ENCODE measurements around the gene ASCL5. TPM values are rescaled to one million over a fixed set of nuclear protein-coding genes. Genes with fewer than 3 reads are reported as not detected.

ASCL5 gene
- total and polyA plus RNA-seq, 2 experiments from 2014 or later: not detected

DNA sequence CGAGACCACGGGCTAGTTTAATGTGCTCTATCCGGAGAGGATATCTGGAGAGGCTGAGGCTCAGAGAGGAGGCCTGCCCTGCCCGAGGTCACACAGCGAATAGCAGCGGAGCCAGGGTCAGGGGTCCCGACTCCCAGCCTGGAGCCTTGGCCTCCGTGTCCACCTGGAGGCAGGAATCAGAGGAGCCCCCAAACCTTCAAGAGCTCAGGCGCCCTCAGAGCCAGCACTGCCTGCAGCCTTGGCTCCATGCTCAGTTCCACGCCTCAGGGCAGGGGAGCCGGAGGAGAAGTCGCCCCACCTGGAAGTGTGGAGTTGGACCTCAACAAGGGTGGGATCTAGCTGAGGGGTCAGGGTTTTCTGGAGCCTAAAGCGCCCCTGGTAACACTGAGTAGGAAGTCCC is 2.0 kb upstream of the ASCL5 start:
- no peaks in the 10 kb centered on the region for H4K20me1 ChIP-seq (ENCODE audit: insufficient read depth, poor library complexity, severe bottlenecking)
- H2AFZ ChIP-seq: no peak overlapping the region
- no peak overlapping the region for H3K4me2 ChIP-seq
- no peaks in the 10 kb centered on the region for H3K36me3 ChIP-seq (replicated peaks; ENCODE audit: insufficient read depth, low read depth)
- H3K27ac ChIP-seq: no peak overlapping the region
- H3K27me3 ChIP-seq: no peaks in the 10 kb centered on the region
- WGBS (ENCODE audit: low lambda C conversion rate, missing lambda C conversion rate): 96% methylated on average over 13 of the region's 13 CpGs
- no peaks in the 10 kb centered on the region for H3K4me1 ChIP-seq (ENCODE audit: insufficient read depth)
- no peak for TF ChIP-seq EZH2 (IDR thresholded peaks at IDR 0.05; ENCODE audit: borderline replicate concordance)
- TF ChIP-seq, protein P1, sequence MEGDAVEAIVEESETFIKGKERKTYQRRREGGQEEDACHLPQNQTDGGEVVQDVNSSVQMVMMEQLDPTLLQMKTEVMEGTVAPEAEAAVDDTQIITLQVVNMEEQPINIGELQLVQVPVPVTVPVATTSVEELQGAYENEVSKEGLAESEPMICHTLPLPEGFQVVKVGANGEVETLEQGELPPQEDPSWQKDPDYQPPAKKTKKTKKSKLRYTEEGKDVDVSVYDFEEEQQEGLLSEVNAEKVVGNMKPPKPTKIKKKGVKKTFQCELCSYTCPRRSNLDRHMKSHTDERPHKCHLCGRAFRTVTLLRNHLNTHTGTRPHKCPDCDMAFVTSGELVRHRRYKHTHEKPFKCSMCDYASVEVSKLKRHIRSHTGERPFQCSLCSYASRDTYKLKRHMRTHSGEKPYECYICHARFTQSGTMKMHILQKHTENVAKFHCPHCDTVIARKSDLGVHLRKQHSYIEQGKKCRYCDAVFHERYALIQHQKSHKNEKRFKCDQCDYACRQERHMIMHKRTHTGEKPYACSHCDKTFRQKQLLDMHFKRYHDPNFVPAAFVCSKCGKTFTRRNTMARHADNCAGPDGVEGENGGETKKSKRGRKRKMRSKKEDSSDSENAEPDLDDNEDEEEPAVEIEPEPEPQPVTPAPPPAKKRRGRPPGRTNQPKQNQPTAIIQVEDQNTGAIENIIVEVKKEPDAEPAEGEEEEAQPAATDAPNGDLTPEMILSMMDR (IDR thresholded peaks at IDR 0.05; ENCODE audit: poor library complexity): no peak
- TF ChIP-seq EZH2phosphoT487 (IDR thresholded peaks at IDR 0.05; ENCODE audit: low read depth, severe bottlenecking, unreplicated experiment): no peak
- H3K79me2 ChIP-seq: no peaks in the 10 kb centered on the region
- no peak for DNase-seq (ENCODE audit: low spot score)
- no peaks in the 10 kb centered on the region for H3K9me3 ChIP-seq (ENCODE audit: low read depth)
- H3K4me3 ChIP-seq: no peak overlapping the region
- H3K9me2 ChIP-seq (replicated peaks; ENCODE audit: insufficient read depth): no peaks in the 10 kb centered on the region

DNA sequence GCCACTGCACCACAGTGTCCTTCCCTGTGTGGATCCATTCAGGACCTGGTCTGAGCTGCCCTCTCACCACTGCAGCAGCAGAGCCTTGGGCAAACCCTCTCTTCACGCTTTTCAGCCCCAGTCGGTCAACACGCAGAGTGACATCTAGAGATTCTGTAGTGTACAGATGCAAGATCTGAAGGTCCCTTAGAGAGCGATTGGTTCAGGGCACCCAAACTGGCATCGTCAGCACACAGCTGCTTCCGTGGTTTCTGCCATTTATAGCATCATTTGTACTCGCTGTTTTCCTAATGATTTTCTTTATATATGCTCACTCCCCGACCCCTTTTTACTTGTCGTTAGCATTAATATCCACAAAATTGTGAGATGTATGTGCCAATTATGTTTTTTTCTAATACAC is 1.5 kb upstream of the ASCL5 start:
- Histone ChIP-seq H3K4me1 (ENCODE audit: insufficient read depth) (no peaks in the 10 kb centered on the region), H3K9me3 (ENCODE audit: low read depth) (no peaks in the 10 kb centered on the region), H3K27me3 (peaks cover 3% of the 10 kb centered on the region), H3K9me2 (replicated peaks; ENCODE audit: insufficient read depth) (no peaks in the 10 kb centered on the region), H3K27ac (no peak overlapping the region), H3K4me2 (no peak overlapping the region), H4K20me1 (ENCODE audit: insufficient read depth, poor library complexity, severe bottlenecking) (no peaks in the 10 kb centered on the region), H3K79me2 (no peaks in the 10 kb centered on the region), H3K36me3 (replicated peaks; ENCODE audit: insufficient read depth, low read depth) (no peaks in the 10 kb centered on the region), H2AFZ (no peak overlapping the region), H3K4me3 (no peak overlapping the region)
- no peak for DNase-seq (ENCODE audit: low spot score)
- WGBS (ENCODE audit: low lambda C conversion rate, missing lambda C conversion rate): 86% methylated on average over 9 of the region's 9 CpGs
- TF ChIP-seq EZH2 (IDR thresholded peaks at IDR 0.05; ENCODE audit: borderline replicate concordance) (no peak), EZH2phosphoT487 (IDR thresholded peaks at IDR 0.05; ENCODE audit: low read depth, severe bottlenecking, unreplicated experiment) (no peak)
- TF ChIP-seq, protein P1 (IDR thresholded peaks at IDR 0.05; ENCODE audit: poor library complexity): no peak

DNA sequence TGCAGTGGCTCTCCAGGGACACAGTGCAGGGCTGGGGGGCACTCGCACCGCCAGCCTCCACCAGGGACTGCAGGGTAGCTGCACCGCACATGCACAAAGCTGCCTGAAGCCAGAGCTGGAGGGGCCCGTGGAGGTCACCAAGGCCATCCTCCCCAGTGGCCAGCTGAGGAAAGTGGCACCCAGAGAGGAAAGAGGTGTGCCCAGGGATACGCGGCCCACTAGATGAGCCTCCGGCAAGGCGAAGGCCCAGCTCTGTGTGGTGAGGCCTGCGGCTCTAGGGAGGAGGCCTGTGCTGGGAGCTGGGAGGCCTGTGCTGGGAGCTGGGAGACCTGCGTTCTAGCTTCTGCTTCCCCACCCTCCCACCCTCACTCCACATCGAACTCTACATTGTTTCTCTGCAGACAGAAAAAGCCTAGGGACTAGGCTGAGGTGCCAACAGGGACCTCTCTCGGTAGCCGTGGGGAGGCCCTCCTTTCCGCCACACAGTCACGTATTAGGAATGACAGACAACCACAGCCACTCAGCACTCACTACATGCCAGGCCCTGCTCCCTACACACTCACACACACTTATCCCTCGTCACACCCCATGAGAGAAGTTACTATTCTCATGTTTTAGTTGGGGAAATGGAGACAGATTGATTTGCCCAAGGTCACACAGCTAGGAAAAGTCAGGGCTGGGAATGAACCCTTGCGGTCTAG is 921 bp upstream of the ASCL5 start:
- no peaks in the 10 kb centered on the region for H3K9me2 ChIP-seq (replicated peaks; ENCODE audit: insufficient read depth)
- H3K79me2 ChIP-seq: no peaks in the 10 kb centered on the region
- H3K4me2 ChIP-seq: no peak overlapping the region
- no peaks in the 10 kb centered on the region for H3K9me3 ChIP-seq (ENCODE audit: low read depth)
- no peak for DNase-seq (ENCODE audit: low spot score)
- H3K4me1 ChIP-seq (ENCODE audit: insufficient read depth): no peaks in the 10 kb centered on the region
- no peak overlapping the region for H3K4me3 ChIP-seq
- H3K27ac ChIP-seq: no peak overlapping the region
- peaks cover 9% of the 10 kb centered on the region for H3K27me3 ChIP-seq
- no peak overlapping the region for H2AFZ ChIP-seq
- no peak for TF ChIP-seq EZH2 (IDR thresholded peaks at IDR 0.05; ENCODE audit: borderline replicate concordance)
- no peak for TF ChIP-seq EZH2phosphoT487 (IDR thresholded peaks at IDR 0.05; ENCODE audit: low read depth, severe bottlenecking, unreplicated experiment)
- TF ChIP-seq, protein P1 (IDR thresholded peaks at IDR 0.05; ENCODE audit: poor library complexity): no peak
- WGBS (ENCODE audit: low lambda C conversion rate, missing lambda C conversion rate): 93% methylated on average over 16 of the region's 17 CpGs
- no peaks in the 10 kb centered on the region for H3K36me3 ChIP-seq (replicated peaks; ENCODE audit: insufficient read depth, low read depth)
- H4K20me1 ChIP-seq (ENCODE audit: insufficient read depth, poor library complexity, severe bottlenecking): no peaks in the 10 kb centered on the region
